NT2/D1 (cell line): ENCODE data around the gene RGS2.

Experiments
- YY1 ChIP-seq: IDR thresholded peaks from 2 replicates; pipeline ENCODE4 v1.6.1; 2011; ENCODE audit not compliant: insufficient read length, insufficient read depth
- ZNF274 ChIP-seq: IDR thresholded peaks from 2 replicates; pipeline ENCODE4 v1.6.1; 2011; ENCODE audit warnings: mild to moderate bottlenecking, low read depth, low read length

DNA sequence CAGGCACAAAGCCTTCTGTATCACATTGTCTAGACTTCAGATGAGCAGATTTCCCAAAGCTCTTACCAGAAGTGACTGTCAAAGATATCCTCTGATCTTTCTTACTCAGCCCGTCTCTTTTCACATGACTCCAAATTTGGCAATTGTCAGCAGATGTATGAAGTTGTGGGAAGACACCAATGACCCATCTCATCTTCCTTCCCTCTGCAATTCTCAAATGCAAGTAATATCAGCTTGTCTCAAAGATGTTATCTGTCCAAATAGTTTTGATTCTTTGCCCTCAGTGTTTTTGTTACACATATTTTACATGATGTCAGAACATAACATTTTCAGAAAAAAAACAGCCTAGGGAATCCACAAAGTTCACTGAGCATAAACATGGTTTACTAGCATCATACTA, 45.1 kb upstream of the RGS2 start:
- TF ChIP-seq YY1, result no peak
- TF ChIP-seq ZNF274, result no peak
